OCI-LY7 (cell line): ENCODE measurements around the gene COL2A1. TPM values are rescaled to one million over a fixed set of nuclear protein-coding genes. Genes with fewer than 3 reads are reported as not detected.

Source experiments
- BruUV-seq: library from RNA; stranded (reverse); fragments of 400-500 nt; replicated peaks from 2 replicates; lab custom pipeline; 2021; lab: Mats Ljungman, UMichigan
- CTCF ChIA-PET: fragments of 300-600 bp; sonication (Branson Sonifier 250); formaldehyde crosslinking; loops from one replicate; lab custom pipeline; 2022; ENCODE audit warnings: antibody characterized with exemption; ENCODE audit not compliant: unreplicated experiment; lab: Charles Lee
- POLR2A ChIA-PET: fragments of 300-600 bp; sonication (Branson Sonifier 250); formaldehyde crosslinking; loops from one replicate; lab custom pipeline; 2022; ENCODE audit warnings: antibody characterized with exemption; lab: Charles Lee
- DNase-seq: peaks from one replicate; pipeline ENCODE4 v3.0.0-alpha.2; 2015; ENCODE audit warnings: low spot score
- H2AFZ ChIP-seq: fragments of 200-600 bp; sonication (generic), shearing (Covaris generic); 2 replicates; pipeline ENCODE4 v1.6.1; 2014; ENCODE audit warnings: mild to moderate bottlenecking, antibody characterized with exemption, low read length, moderate library complexity
- H3K27ac ChIP-seq: fragments of 200-600 bp; sonication (generic); 2 replicates; pipeline ENCODE4 v1.5.1; 2014; ENCODE audit warnings: mixed run types, low read depth, mild to moderate bottlenecking, moderate library complexity, low read length, inconsistent platforms; ENCODE audit not compliant: poor library complexity, severe bottlenecking
- H3K36me3 ChIP-seq: fragments of 200-600 bp; sonication (generic); 2 replicates; pipeline ENCODE4 v1.6.1; 2014; ENCODE audit warnings: mild to moderate bottlenecking, antibody characterized with exemption, low read length, moderate library complexity, mixed read lengths; ENCODE audit not compliant: insufficient read depth
- H3K4me1 ChIP-seq: fragments of 200-600 bp; sonication (generic); 2 replicates; pipeline ENCODE4 v1.5.1; 2014; ENCODE audit warnings: mild to moderate bottlenecking, low read length; ENCODE audit not compliant: insufficient read depth, poor library complexity, severe bottlenecking
- H3K4me2 ChIP-seq: fragments of 200-600 bp; sonication (generic); 2 replicates; pipeline ENCODE4 v1.6.1; 2014; ENCODE audit warnings: mild to moderate bottlenecking, low read length
- H3K4me3 ChIP-seq: fragments of 200-600 bp; sonication (generic); 2 replicates; pipeline ENCODE4 v1.5.1; 2014; ENCODE audit warnings: mild to moderate bottlenecking, low read depth, low read length; ENCODE audit not compliant: poor library complexity, severe bottlenecking
- H3K79me2 ChIP-seq: fragments of 200-600 bp; sonication (generic); 2 replicates; pipeline ENCODE4 v1.6.1; 2016; ENCODE audit warnings: low read depth, mild to moderate bottlenecking, low read length, moderate library complexity, mixed read lengths; ENCODE audit not compliant: insufficient read depth
- H3K9me2 ChIP-seq: fragments of 200-600 bp; sonication (generic); 2 replicates; pipeline ENCODE4 v1.6.1; 2016; ENCODE audit warnings: mild to moderate bottlenecking, low read length, mixed read lengths; ENCODE audit not compliant: insufficient read depth
- H3K9me3 ChIP-seq: fragments of 200-600 bp; sonication (generic); 2 replicates; pipeline ENCODE4 v1.6.1; 2014; ENCODE audit warnings: mild to moderate bottlenecking, mixed run types, low read length, mixed read lengths
- H4K20me1 ChIP-seq: fragments of 200-600 bp; sonication (generic); 2 replicates; pipeline ENCODE4 v1.6.1; 2014; ENCODE audit warnings: mild to moderate bottlenecking, antibody characterized with exemption, low read length, moderate library complexity, mixed read lengths; ENCODE audit not compliant: insufficient read depth
- EZH2phosphoT487 ChIP-seq: fragments of 200-600 bp; sonication (generic); IDR thresholded peaks from 2 replicates; pipeline ENCODE4 v1.6.1; 2018; ENCODE audit warnings: low read depth, borderline replicate concordance, mild to moderate bottlenecking, mixed run types, antibody characterized with exemption, low read length, moderate library complexity, mixed read lengths
- intact Hi-C: fragments of 100-400 bp; cut with micrococcal nuclease; formaldehyde crosslinking; loops from one replicate; pipeline ENCODE4 v1.10.0; 2022; ENCODE audit not compliant: unreplicated experiment
- total RNA-seq, 2 experiments: library from RNA; depleted of rRNA in 1 of 2; stranded (reverse); fragments of >200 nt in 1 of 2; shearing (Covaris generic) in 1 of 2; gene quantifications; 2 replicates each; pipeline ENCODE4 v1.2.3, GENCODE V29; 2014 to 2022
- TF ChIP-seq, protein P1 (sequence below): fragments of 200-600 bp; sonication (generic); conservative IDR thresholded peaks from 2 replicates; pipeline ENCODE4 v1.5.1; 2014; ENCODE audit warnings: mild to moderate bottlenecking, antibody characterized with exemption, low read length, moderate library complexity, mixed read lengths

COL2A1 gene
- total RNA-seq, 2 experiments from 2014 or later: 0.08 TPM; not detected in 1

DNA sequence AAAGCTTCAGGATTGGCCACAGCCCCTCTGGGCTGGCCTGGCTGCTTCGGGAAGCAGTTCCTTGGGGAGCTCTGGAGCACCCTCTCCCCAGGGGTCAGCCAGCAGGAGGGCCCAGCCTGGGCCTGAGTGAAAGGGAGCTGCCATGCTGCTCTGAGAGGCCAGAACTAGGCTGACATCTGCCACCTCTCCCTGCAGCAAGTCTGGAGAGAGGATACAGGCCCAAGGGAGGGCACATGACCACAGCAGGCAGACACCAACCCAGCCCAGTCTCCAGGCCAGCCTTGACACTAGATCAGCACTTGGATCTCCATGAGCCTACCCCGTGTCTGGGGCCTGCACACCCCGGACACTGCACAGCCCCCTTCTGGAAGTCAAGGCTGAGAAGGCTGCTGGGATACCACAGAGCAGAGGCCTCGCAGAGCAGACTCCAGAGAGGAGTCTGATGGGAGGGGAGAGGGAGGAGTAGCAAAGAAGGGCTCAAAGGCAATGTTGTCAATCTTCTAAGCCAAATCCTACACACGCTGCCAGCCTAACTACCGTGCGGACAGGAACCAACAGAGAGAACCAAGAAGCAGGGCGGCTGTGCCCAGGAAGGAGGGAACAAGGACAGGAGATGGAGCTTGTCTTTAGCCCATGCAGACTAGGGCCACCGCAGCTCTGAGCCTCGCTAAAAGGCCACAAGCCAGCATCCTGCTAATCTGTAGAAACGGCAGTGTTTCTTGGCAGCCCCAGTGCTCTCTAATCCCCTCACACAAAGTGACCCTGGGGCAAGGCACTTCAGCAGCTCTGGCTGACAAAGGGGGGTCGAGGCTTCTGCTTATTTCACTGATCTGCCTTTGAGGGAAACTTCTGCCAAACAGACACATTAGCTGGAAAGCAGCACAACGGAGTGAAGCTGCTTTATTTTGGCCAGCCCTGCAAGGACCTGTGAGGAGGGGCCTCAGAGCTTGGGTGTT lies 12.9 kb downstream of the COL2A1 start:
- H3K9me3 ChIP-seq: no peaks in the 10 kb centered on the region
- CTCF ChIA-PET: interaction anchor here (0.5 to 1.7 kb wide), 2 partner anchors 22 to 28 kb away, joined by 4 to 5 read pairs; partner anchors contain the start of gene TMEM106C
- no peaks in the 10 kb centered on the region for H3K9me2 ChIP-seq
- H2AFZ ChIP-seq: peak overlapping the region; percentile 60; the same call in 1 of the 2 replicates
- peaks cover 24% of the 10 kb centered on the region for H3K4me1 ChIP-seq
- H4K20me1 ChIP-seq: no peaks in the 10 kb centered on the region
- POLR2A ChIA-PET: interaction anchor here (0.6 to 1.0 kb wide), 3 partner anchors 20 to 769 kb away, joined by 3 read pairs; no protein-coding TSS in a partner anchor
- H3K27ac ChIP-seq: peak overlapping the region; percentile 76
- BruUV-seq: no TSS peak
- intact Hi-C loops: no loop called here
- H3K36me3 ChIP-seq: no peaks in the 10 kb centered on the region
- TF ChIP-seq, protein P1, sequence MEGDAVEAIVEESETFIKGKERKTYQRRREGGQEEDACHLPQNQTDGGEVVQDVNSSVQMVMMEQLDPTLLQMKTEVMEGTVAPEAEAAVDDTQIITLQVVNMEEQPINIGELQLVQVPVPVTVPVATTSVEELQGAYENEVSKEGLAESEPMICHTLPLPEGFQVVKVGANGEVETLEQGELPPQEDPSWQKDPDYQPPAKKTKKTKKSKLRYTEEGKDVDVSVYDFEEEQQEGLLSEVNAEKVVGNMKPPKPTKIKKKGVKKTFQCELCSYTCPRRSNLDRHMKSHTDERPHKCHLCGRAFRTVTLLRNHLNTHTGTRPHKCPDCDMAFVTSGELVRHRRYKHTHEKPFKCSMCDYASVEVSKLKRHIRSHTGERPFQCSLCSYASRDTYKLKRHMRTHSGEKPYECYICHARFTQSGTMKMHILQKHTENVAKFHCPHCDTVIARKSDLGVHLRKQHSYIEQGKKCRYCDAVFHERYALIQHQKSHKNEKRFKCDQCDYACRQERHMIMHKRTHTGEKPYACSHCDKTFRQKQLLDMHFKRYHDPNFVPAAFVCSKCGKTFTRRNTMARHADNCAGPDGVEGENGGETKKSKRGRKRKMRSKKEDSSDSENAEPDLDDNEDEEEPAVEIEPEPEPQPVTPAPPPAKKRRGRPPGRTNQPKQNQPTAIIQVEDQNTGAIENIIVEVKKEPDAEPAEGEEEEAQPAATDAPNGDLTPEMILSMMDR: no peak
- TF ChIP-seq EZH2phosphoT487: no peak
- H3K4me3 ChIP-seq: no peak overlapping the region
- H3K4me2 ChIP-seq: peak overlapping the region; percentile 40; the same call in 1 of the 2 replicates
- no peaks in the 10 kb centered on the region for H3K79me2 ChIP-seq
- no peak for DNase-seq

DNA sequence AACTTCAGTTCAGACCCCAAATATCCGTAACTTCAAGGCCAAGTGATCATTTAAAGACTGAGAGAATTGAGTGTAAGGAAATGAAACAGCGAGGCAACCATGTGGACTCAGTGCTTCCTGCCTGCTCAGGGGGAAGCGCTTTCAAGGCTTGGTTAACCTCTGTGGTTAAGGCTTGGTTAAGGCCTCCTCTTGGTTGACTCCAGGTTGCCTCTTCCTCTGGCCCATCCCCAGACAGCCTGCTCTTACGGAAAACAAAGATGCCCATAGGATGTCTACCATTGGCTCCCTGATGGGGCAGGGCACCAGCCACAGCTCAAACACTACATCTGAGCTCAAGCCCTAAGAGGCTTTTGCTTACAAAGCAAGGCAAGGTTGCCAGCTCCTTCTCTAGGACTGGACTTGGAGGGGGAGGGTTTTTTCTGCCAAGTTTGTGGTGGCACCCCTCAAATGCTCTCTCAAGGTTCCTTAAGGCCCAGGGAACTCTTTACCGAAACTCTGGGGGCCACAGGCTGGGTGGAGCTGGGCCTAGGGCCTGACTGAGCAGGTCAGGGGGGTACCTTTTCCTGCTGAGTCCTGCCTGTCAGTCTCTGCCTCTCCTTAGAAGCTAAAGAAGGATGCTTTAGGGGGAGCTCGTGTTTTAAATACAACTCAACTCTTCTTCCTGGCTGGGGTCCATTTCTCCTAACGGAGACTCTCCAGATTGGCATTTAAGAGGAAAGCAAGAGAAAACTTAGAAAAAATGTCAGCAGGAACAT lies 13.7 kb downstream of the COL2A1 start:
- peak overlapping the region; percentile 60 for H2AFZ ChIP-seq

More for the DNA sequence above, 13.7 kb downstream of the COL2A1 start:
- peak; percentile 88 for DNase-seq
- H3K79me2 ChIP-seq: no peaks in the 10 kb centered on the region
- H3K36me3 ChIP-seq: no peaks in the 10 kb centered on the region
- no TSS peak for BruUV-seq
- H3K4me2 ChIP-seq: peak overlapping the region; percentile 40
- TF ChIP-seq EZH2phosphoT487: no peak
- TF ChIP-seq, protein P1: no peak
- intact Hi-C loops: loop anchor here (1.0 kb wide), 1 partner anchor 167 kb away; the partner anchor contains the start of gene ASB8
- H4K20me1 ChIP-seq: no peaks in the 10 kb centered on the region
- no peaks in the 10 kb centered on the region for H3K9me3 ChIP-seq
- POLR2A ChIA-PET: interaction anchor here (0.6 to 0.9 kb wide), 5 partner anchors 27 to 769 kb away, joined by 3 read pairs; no protein-coding TSS in a partner anchor
- CTCF ChIA-PET: interaction anchor here (1.7 kb wide), 1 partner anchor 22 kb away, joined by 4 read pairs; no protein-coding TSS in a partner anchor
- peak overlapping the region; percentile 76 for H3K27ac ChIP-seq
- no peaks in the 10 kb centered on the region for H3K9me2 ChIP-seq
- H3K4me1 ChIP-seq: peaks cover 24% of the 10 kb centered on the region
- no peak overlapping the region for H3K4me3 ChIP-seq
